B cell (primary cell): ENCODE results near the gene OR10A3. TPM values are rescaled to one million over a fixed set of nuclear protein-coding genes. Genes with fewer than 3 reads are reported as not detected.

Source experiments
- ATAC-seq: fragments of 200-7000 bp; cut with Tn5 transposase; one replicate; pipeline ENCODE4 v1.10.0; 2021; ENCODE audit warnings: low read depth, mild to moderate bottlenecking, moderate number of reproducible peaks, moderate library complexity
- CTCF ChIA-PET: fragments of 350-600 bp; sonication (Branson Sonifier 250); formaldehyde crosslinking; loops from one replicate; lab custom pipeline; 2021; ENCODE audit warnings: antibody characterized with exemption, inconsistent platforms; lab: Charles Lee
- POLR2A ChIA-PET: fragments of 350-600 bp; sonication (Branson Sonifier 250); formaldehyde crosslinking; loops from one replicate; lab custom pipeline; 2021; ENCODE audit warnings: antibody characterized with exemption; lab: Charles Lee
- DNase-seq: peaks from one replicate; pipeline ENCODE4 v3.0.0; 2013
- H2AFZ ChIP-seq: 2 replicates; pipeline ENCODE4 v1.6.1; 2012; ENCODE audit warnings: mild to moderate bottlenecking, low read depth, low read length; ENCODE audit not compliant: insufficient read depth, poor library complexity, severe bottlenecking
- H3K27ac ChIP-seq, 2 donors: 1 replicate in 1 of 2; 2 replicates in 1 of 2; pipeline ENCODE4 v1.5.1; 2012 to 2013; ENCODE audit warnings: low read length in 2 of 2, mild to moderate bottlenecking in 2 of 2, moderate library complexity in 1 of 2
- H3K27me3 ChIP-seq, 4 experiments: fragments of 200-600 bp in 1 of 4; sonication (generic) in 1 of 4; replicated peaks in 1 of 4; 1 replicate in 2 of 4; 2 replicates in 2 of 4; pipeline versions ENCODE4 v1.6.1 to v1.7.0; 2013 to 2016; ENCODE audit warnings: low read length in 3 of 4, mild to moderate bottlenecking in 2 of 4, mixed read lengths in 1 of 4, moderate library complexity in 1 of 4; ENCODE audit not compliant: insufficient read depth in 4 of 4, control insufficient read depth in 3 of 4; ENCODE audit errors: control extremely low read depth in 1 of 4
- H3K36me3 ChIP-seq, 2 experiments: replicated peaks in 1 of 2; 1 replicate in 1 of 2; 2 replicates in 1 of 2; pipeline versions ENCODE4 v1.6.1 to v1.7.1; 2013; ENCODE audit warnings: low read length in 1 of 2; ENCODE audit not compliant: insufficient read depth in 2 of 2, control insufficient read depth in 1 of 2; ENCODE audit errors: control extremely low read depth in 1 of 2, extremely low read depth in 1 of 2
- H3K4me1 ChIP-seq, 2 donors: fragments of 200-600 bp in 1 of 2; sonication (generic) in 1 of 2; 1 replicate in 1 of 2; 2 replicates in 1 of 2; pipeline versions ENCODE4 v1.5.1 to v1.6.1; 2013 to 2017; ENCODE audit warnings: low read length in 2 of 2; ENCODE audit not compliant: control insufficient read depth in 2 of 2, insufficient read depth in 2 of 2
- H3K4me2 ChIP-seq: replicated peaks from 2 replicates; pipeline ENCODE3; 2012; ENCODE audit warnings: mild to moderate bottlenecking, low read depth, low read length; ENCODE audit not compliant: poor library complexity, severe bottlenecking
- H3K4me3 ChIP-seq, 5 experiments: fragments of 200-600 bp in 1 of 5; sonication (generic) in 1 of 5; 1 replicate in 3 of 5; 2 replicates in 2 of 5; pipeline versions ENCODE4 v1.5.1 to v1.7.0; 2011 to 2016; ENCODE audit warnings: low read length in 4 of 5, mild to moderate bottlenecking in 4 of 5, low read depth in 2 of 5, control low read depth in 1 of 5, moderate library complexity in 1 of 5; ENCODE audit not compliant: insufficient read depth in 1 of 5; ENCODE audit errors: control extremely low read depth in 1 of 5, extremely low read depth in 1 of 5
- H3K79me2 ChIP-seq: fragments of 200-600 bp; sonication (generic); one replicate; pipeline ENCODE4 v1.6.0; 2016; ENCODE audit warnings: low read length; ENCODE audit not compliant: control insufficient read depth, insufficient read depth
- H3K9ac ChIP-seq: fragments of 200-600 bp; sonication (generic); 2 replicates; pipeline ENCODE4 v1.6.1; 2017; ENCODE audit warnings: mild to moderate bottlenecking, low read length, moderate library complexity
- H3K9me3 ChIP-seq, 3 donors: one replicate each; pipeline versions ENCODE4 v1.6.1 to v1.7.1; 2013; ENCODE audit warnings: low read length in 2 of 3; ENCODE audit not compliant: control insufficient read depth in 2 of 3, insufficient read depth in 1 of 3; ENCODE audit errors: control extremely low read depth in 1 of 3
- H4K20me1 ChIP-seq: 2 replicates; pipeline ENCODE4 v1.6.0; 2012; ENCODE audit warnings: mild to moderate bottlenecking, low read length; ENCODE audit not compliant: insufficient read depth, control insufficient read depth, poor library complexity, severe bottlenecking
- H3K27ac Mint-ChIP-seq: one replicate; pipeline ENCODE4 v1.8.0; 2021; ENCODE audit warnings: mixed read lengths
- H3K27me3 Mint-ChIP-seq: one replicate; pipeline ENCODE4 v1.8.0; 2021; ENCODE audit warnings: mixed read lengths
- H3K4me1 Mint-ChIP-seq: one replicate; pipeline ENCODE4 v1.8.0; 2021; ENCODE audit warnings: mixed read lengths
- H3K4me3 Mint-ChIP-seq: one replicate; pipeline ENCODE4 v1.8.0; 2021; ENCODE audit warnings: mixed read lengths
- H3K9me3 Mint-ChIP-seq: one replicate; pipeline ENCODE4 v1.8.0; 2022; ENCODE audit warnings: mixed read lengths; ENCODE audit not compliant: insufficient read depth
- EZH2 ChIP-seq: IDR thresholded peaks from 2 replicates; pipeline ENCODE4 v1.6.1; 2012; ENCODE audit warnings: borderline replicate concordance, low read depth, mild to moderate bottlenecking, moderate library complexity, low read length; ENCODE audit not compliant: insufficient read depth, poor library complexity, severe bottlenecking
- WGBS: methylation state at CpG from one replicate; pipeline ENCODE4 v1.1.5; 2013; ENCODE audit warnings: missing lambda C conversion rate; ENCODE audit not compliant: insufficient coverage; 5-methylcytosine and 5-hydroxymethylcytosine counted together
- intact Hi-C: fragments of 100-400 bp; cut with micrococcal nuclease; formaldehyde crosslinking; loops from one replicate; pipeline ENCODE4 v1.10.0; 2022
- polyA plus RNA-seq: library from polyadenylated mRNA; depleted of rRNA; stranded (reverse); fragments of >200 nt; gene quantifications from 2 replicates; pipeline ENCODE4 v1.2.3, GENCODE V29; 2012
- total RNA-seq, 2 donors: library from RNA; stranded (reverse); fragments of 120-200 nt in 1 of 2; gene quantifications; 1 replicate in 1 of 2; 2 replicates in 1 of 2; pipeline versions ENCODE4 v1.2.3 to v1.2.4, GENCODE V29; 2013 to 2022
- TF ChIP-seq, protein P1 (sequence below): fragments of 200-600 bp; IDR thresholded peaks from one replicate; pipeline ENCODE4 v1.8.0; 2022; ENCODE audit warnings: antibody characterized with exemption, mild to moderate bottlenecking

Gene OR10A3
- total and polyA plus RNA-seq, 2 donors (not counting 1 experiment from before 2014, with no cell fraction given) = not detected

DNA sequence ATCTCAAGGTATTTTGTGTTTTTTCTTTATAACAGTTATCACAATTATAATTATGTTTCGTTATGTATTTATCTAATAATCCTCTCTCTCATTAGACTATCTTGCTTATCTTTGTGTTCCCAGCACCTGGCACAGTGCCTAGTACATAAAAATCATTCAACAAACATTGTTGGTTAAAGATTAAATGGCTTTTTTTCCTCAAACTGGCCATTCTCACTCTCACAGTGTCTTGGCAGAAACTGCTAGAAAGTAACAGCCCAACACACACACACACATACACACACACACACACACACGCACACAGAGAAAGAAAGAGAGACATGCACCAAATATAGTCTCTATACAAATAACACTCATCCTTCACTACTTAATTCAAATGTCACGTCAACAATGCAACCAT, 47.3 kb downstream of the OR10A3 start:
- H3K4me1 ChIP-seq = peaks cover 20 to 25% of the 10 kb centered on the region in 2 donors
- H3K4me2 ChIP-seq = no peak overlapping the region
- intact Hi-C loops = loop anchor here (10.0 kb wide), 1 partner anchor 311 kb away; no protein-coding TSS in a partner anchor
- peaks cover 6% of the 10 kb centered on the region for H3K27me3 Mint-ChIP-seq
- H2AFZ ChIP-seq = no peak overlapping the region
- no peaks in the 10 kb centered on the region for H3K9me3 ChIP-seq
- POLR2A ChIA-PET = no interaction called here
- peaks cover 28% of the 10 kb centered on the region for H3K4me1 Mint-ChIP-seq
- no CpG with 5 or more reads among the region's 3 CpGs for WGBS
- no peaks in the 10 kb centered on the region for H3K9me3 Mint-ChIP-seq
- H4K20me1 ChIP-seq = no peaks in the 10 kb centered on the region
- CTCF ChIA-PET = interaction anchor here (0.8 to 1.1 kb wide), 2 partner anchors 9 to 11 kb away, joined by 3 to 4 read pairs; no protein-coding TSS in a partner anchor
- H3K27me3 ChIP-seq = no peaks in the 10 kb centered on the region
- no peak overlapping the region for H3K27ac ChIP-seq
- no peak overlapping the region for H3K4me3 Mint-ChIP-seq
- no peak for DNase-seq
- no peak for ATAC-seq
- no peaks in the 10 kb centered on the region for H3K79me2 ChIP-seq
- no peak overlapping the region for H3K4me3 ChIP-seq
- H3K36me3 ChIP-seq = no peaks in the 10 kb centered on the region
- TF ChIP-seq EZH2 = no peak
- TF ChIP-seq, protein P1, sequence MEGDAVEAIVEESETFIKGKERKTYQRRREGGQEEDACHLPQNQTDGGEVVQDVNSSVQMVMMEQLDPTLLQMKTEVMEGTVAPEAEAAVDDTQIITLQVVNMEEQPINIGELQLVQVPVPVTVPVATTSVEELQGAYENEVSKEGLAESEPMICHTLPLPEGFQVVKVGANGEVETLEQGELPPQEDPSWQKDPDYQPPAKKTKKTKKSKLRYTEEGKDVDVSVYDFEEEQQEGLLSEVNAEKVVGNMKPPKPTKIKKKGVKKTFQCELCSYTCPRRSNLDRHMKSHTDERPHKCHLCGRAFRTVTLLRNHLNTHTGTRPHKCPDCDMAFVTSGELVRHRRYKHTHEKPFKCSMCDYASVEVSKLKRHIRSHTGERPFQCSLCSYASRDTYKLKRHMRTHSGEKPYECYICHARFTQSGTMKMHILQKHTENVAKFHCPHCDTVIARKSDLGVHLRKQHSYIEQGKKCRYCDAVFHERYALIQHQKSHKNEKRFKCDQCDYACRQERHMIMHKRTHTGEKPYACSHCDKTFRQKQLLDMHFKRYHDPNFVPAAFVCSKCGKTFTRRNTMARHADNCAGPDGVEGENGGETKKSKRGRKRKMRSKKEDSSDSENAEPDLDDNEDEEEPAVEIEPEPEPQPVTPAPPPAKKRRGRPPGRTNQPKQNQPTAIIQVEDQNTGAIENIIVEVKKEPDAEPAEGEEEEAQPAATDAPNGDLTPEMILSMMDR = no peak
- no peak overlapping the region for H3K27ac Mint-ChIP-seq
- H3K9ac ChIP-seq = no peak overlapping the region

DNA sequence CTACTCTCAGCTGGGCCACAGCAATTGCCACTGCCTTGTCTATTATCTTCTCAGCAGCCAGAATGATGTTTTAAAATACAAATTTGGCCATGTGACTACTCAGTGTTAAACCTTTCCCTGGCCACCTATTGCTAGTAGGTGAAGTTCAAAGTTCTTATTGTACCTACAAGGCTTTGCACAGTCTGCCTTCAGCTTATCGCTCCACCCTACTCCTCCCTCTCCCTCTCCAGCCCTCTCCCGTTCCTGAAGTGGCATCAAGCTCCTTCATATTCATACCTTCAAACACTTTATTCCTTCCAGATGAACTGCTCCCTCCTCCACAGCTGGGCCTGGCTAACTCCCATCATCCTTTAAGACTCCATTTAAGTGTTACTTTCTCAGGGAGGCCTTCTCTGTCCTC, 47.7 kb downstream of the OR10A3 start:
- Histone ChIP-seq H2AFZ (no peak overlapping the region), H3K9ac (no peak overlapping the region), H3K4me2 (no peak overlapping the region)

More for the DNA sequence above, 47.7 kb downstream of the OR10A3 start:
- no peak overlapping the region for H3K4me3 Mint-ChIP-seq
- peaks cover 4% of the 10 kb centered on the region for H3K27me3 Mint-ChIP-seq
- H3K4me3 ChIP-seq = no peak overlapping the region
- peaks cover 20 to 25% of the 10 kb centered on the region in 2 donors for H3K4me1 ChIP-seq
- DNase-seq = no peak
- H3K4me1 Mint-ChIP-seq = peaks cover 28% of the 10 kb centered on the region
- 94% methylated on average over 2 of the region's 2 CpGs for WGBS
- H3K27ac Mint-ChIP-seq = no peak overlapping the region
- H3K27ac ChIP-seq = no peak overlapping the region
- no peaks in the 10 kb centered on the region for H3K9me3 Mint-ChIP-seq
- TF ChIP-seq EZH2 = no peak
- TF ChIP-seq, protein P1 = no peak
- ChIA-PET CTCF (interaction anchor here (1.1 to 2.0 kb wide), 4 partner anchors 12 to 205 kb away, joined by 3 to 15 read pairs (median 4); partner anchors contain the start of gene EIF3F), POLR2A (no interaction called here)
- no peaks in the 10 kb centered on the region for H3K9me3 ChIP-seq
- H4K20me1 ChIP-seq = no peaks in the 10 kb centered on the region
- no peak for ATAC-seq
- no peaks in the 10 kb centered on the region for H3K27me3 ChIP-seq
- H3K36me3 ChIP-seq = no peaks in the 10 kb centered on the region
- intact Hi-C loops = loop anchor here (10.0 kb wide), 1 partner anchor 311 kb away; no protein-coding TSS in a partner anchor
- H3K79me2 ChIP-seq = no peaks in the 10 kb centered on the region
